ENCODE measurements around the gene EDIL3.

The EDIL3 gene

GRCh38 chr5:83947763-83948162, 436.9 kb downstream of the EDIL3 start:
- Histone ChIP-seq H3K4me3 (ENCODE audit: low read length) (no peak overlapping the region), H3K9me3 (ENCODE audit: control insufficient read depth, insufficient read depth, low read length) (no peaks in the 10 kb centered on the region), H3K27ac (ENCODE audit: low read depth, low read length) (no peak overlapping the region), H3K27me3 (ENCODE audit: control insufficient read depth, low read length) (no peaks in the 10 kb centered on the region), H3K4me2 (ENCODE audit: low read length) (no peak overlapping the region), H3K4me1 (ENCODE audit: control insufficient read depth, low read length) (no peaks in the 10 kb centered on the region), H3F3A (ENCODE audit: control insufficient read depth, insufficient read depth) (no peaks in the 10 kb centered on the region), H3K9me2 (replicated peaks; ENCODE audit: control insufficient read depth, low read length) (no peaks in the 10 kb centered on the region), H4K20me1 (ENCODE audit: control insufficient read depth, insufficient read depth, low read depth, low read length) (no peaks in the 10 kb centered on the region), H3K36me3 (ENCODE audit: control insufficient read depth, low read length) (no peaks in the 10 kb centered on the region), H3K79me2 (ENCODE audit: control insufficient read depth, low read length) (no peaks in the 10 kb centered on the region)
- TF ChIP-seq EZH2phosphoT487 (IDR thresholded peaks at IDR 0.05; ENCODE audit: borderline replicate concordance, low read length) = no peak
- TF ChIP-seq CTCF (IDR thresholded peaks at IDR 0.05; ENCODE audit: low read depth, low read length, poor library complexity, severe bottlenecking) = no peak

DNA sequence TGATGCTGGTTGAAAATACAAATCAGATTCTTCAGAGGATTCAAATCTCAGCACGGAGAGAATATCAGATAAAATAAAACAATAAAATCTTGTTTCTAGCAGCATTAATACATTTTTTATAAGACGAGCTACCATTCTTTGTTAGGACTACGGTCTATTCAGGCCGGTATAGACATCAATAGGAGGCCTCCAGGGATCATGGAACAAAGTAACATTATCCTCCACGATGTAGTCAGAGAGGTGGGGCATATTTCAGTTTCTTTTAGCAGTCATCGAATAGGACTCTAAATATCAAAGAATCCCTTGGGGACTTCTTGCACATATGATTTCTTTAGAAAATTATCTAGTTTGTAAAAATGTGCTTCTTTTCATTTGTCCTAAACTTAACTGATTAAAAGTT, 438.2 kb downstream of the EDIL3 start:
- H3K4me1 ChIP-seq (ENCODE audit: control insufficient read depth, low read length) = no peaks in the 10 kb centered on the region
- no peaks in the 10 kb centered on the region for H3K79me2 ChIP-seq (ENCODE audit: control insufficient read depth, low read length)
- H3K27me3 ChIP-seq (ENCODE audit: control insufficient read depth, low read length) = no peaks in the 10 kb centered on the region
- H3F3A ChIP-seq (ENCODE audit: control insufficient read depth, insufficient read depth) = no peaks in the 10 kb centered on the region
- no peaks in the 10 kb centered on the region for H3K36me3 ChIP-seq (ENCODE audit: control insufficient read depth, low read length)
- no peak for TF ChIP-seq EZH2phosphoT487 (IDR thresholded peaks at IDR 0.05; ENCODE audit: borderline replicate concordance, low read length)
- no peak for TF ChIP-seq CTCF (IDR thresholded peaks at IDR 0.05; ENCODE audit: low read depth, low read length, poor library complexity, severe bottlenecking)
- no peaks in the 10 kb centered on the region for H3K9me2 ChIP-seq (replicated peaks; ENCODE audit: control insufficient read depth, low read length)
- H3K4me3 ChIP-seq (ENCODE audit: low read length) = no peak overlapping the region
- no peak overlapping the region for H3K4me2 ChIP-seq (ENCODE audit: low read length)
- no peaks in the 10 kb centered on the region for H4K20me1 ChIP-seq (ENCODE audit: control insufficient read depth, insufficient read depth, low read depth, low read length)
- no peaks in the 10 kb centered on the region for H3K9me3 ChIP-seq (ENCODE audit: control insufficient read depth, insufficient read depth, low read length)
- no peak overlapping the region for H3K27ac ChIP-seq (ENCODE audit: low read depth, low read length)

GRCh38 chr5:83942155-83942554, 442.5 kb downstream of the EDIL3 start:
- H3K4me3 ChIP-seq (ENCODE audit: low read length) = no peak overlapping the region
- TF ChIP-seq EZH2phosphoT487 (IDR thresholded peaks at IDR 0.05; ENCODE audit: borderline replicate concordance, low read length) = no peak
- no peak for TF ChIP-seq CTCF (IDR thresholded peaks at IDR 0.05; ENCODE audit: low read depth, low read length, poor library complexity, severe bottlenecking)
- H3K36me3 ChIP-seq (ENCODE audit: control insufficient read depth, low read length) = no peaks in the 10 kb centered on the region
- H3K9me2 ChIP-seq (replicated peaks; ENCODE audit: control insufficient read depth, low read length) = no peaks in the 10 kb centered on the region
- no peaks in the 10 kb centered on the region for H3F3A ChIP-seq (ENCODE audit: control insufficient read depth, insufficient read depth)
- no peak overlapping the region for H3K4me2 ChIP-seq (ENCODE audit: low read length)
- H3K9me3 ChIP-seq (ENCODE audit: control insufficient read depth, insufficient read depth, low read length) = no peaks in the 10 kb centered on the region
- H3K27ac ChIP-seq (ENCODE audit: low read depth, low read length) = no peak overlapping the region
- H3K4me1 ChIP-seq (ENCODE audit: control insufficient read depth, low read length) = no peaks in the 10 kb centered on the region
- H3K27me3 ChIP-seq (ENCODE audit: control insufficient read depth, low read length) = no peaks in the 10 kb centered on the region
- no peaks in the 10 kb centered on the region for H3K79me2 ChIP-seq (ENCODE audit: control insufficient read depth, low read length)
- no peaks in the 10 kb centered on the region for H4K20me1 ChIP-seq (ENCODE audit: control insufficient read depth, insufficient read depth, low read depth, low read length)

- no peak for TF ChIP-seq EZH2phosphoT487 (IDR thresholded peaks at IDR 0.05; ENCODE audit: borderline replicate concordance, low read length)
- TF ChIP-seq CTCF (IDR thresholded peaks at IDR 0.05; ENCODE audit: low read depth, low read length, poor library complexity, severe bottlenecking) = no peak
- H3K4me3 ChIP-seq (ENCODE audit: low read length) = no peak overlapping the region
- H3K9me3 ChIP-seq (ENCODE audit: control insufficient read depth, insufficient read depth, low read length) = no peaks in the 10 kb centered on the region
- no peaks in the 10 kb centered on the region for H3K27me3 ChIP-seq (ENCODE audit: control insufficient read depth, low read length)
- H3F3A ChIP-seq (ENCODE audit: control insufficient read depth, insufficient read depth) = no peaks in the 10 kb centered on the region
- no peaks in the 10 kb centered on the region for H3K4me1 ChIP-seq (ENCODE audit: control insufficient read depth, low read length)
- H3K79me2 ChIP-seq (ENCODE audit: control insufficient read depth, low read length) = no peaks in the 10 kb centered on the region
- H3K27ac ChIP-seq (ENCODE audit: low read depth, low read length) = no peak overlapping the region
- H3K9me2 ChIP-seq (replicated peaks; ENCODE audit: control insufficient read depth, low read length) = no peaks in the 10 kb centered on the region
- H4K20me1 ChIP-seq (ENCODE audit: control insufficient read depth, insufficient read depth, low read depth, low read length) = no peaks in the 10 kb centered on the region
- no peak overlapping the region for H3K4me2 ChIP-seq (ENCODE audit: low read length)
- H3K36me3 ChIP-seq (ENCODE audit: control insufficient read depth, low read length) = no peaks in the 10 kb centered on the region
Measured at GRCh38 chr5:83937837-83938236, 446.8 kb downstream of the EDIL3 start.

Measured in DOHH2 (cell line).